Heart left ventricle (tissue), 13 donors: ENCODE measurements around the gene METTL9.

Experiments used
- POLR2A ChIP-seq, 2 donors: fragments of 450-650 bp; IDR thresholded peaks; one replicate each; pipeline ENCODE4 v1.6.1; 2017; ENCODE audit warnings: antibody characterized with exemption in 2 of 2, mild to moderate bottlenecking in 2 of 2, moderate library complexity in 2 of 2
- TF ChIP-seq, protein P1 (sequence below), 12 donors: fragments of 200-600 bp; sonication (generic) in 4 of 12; IDR thresholded peaks; one replicate each; pipeline versions ENCODE4 v1.5.0 to v1.8.0; 2018 to 2022; ENCODE audit warnings: antibody characterized with exemption in 12 of 12, mild to moderate bottlenecking in 5 of 12
- donor health status: ischemic (EF 13 %, LVEDD 7.1; RV severe dilation, severe dysfunction).
- donor health status: DM: no; HTN: yes; CAD: no.
- donor health status: DM: no; HTN: no; CAD: no.
- donor health status: ischemic (EF 25% LVEDD 6.9; RV normal size, moderate dysfunction).
- donor health status: ischemic (EF 25% LVEDD 5.7; RV mildly dilated, moderate dysfunction).
- donor health status: ischemic (EF 35%, LVEDD 5.7; RV mildly dilated, moderate dysfunction).
- donor health status: nonischemic (EF 11% LVEDD 7.7; RV severe dilation, severe dysfunction).
- donor health status: DM: yes; HTN: yes; CAD: no.
- donor health status: PGD.
- donor health status: ischemic (EF 29% LVEDD 5.4; RV normal size, mild dysfunction).
- donor health status: nonischemic (EF 23%, LVEDD 6.1; RV moderate dilation, normal function).

DNA sequence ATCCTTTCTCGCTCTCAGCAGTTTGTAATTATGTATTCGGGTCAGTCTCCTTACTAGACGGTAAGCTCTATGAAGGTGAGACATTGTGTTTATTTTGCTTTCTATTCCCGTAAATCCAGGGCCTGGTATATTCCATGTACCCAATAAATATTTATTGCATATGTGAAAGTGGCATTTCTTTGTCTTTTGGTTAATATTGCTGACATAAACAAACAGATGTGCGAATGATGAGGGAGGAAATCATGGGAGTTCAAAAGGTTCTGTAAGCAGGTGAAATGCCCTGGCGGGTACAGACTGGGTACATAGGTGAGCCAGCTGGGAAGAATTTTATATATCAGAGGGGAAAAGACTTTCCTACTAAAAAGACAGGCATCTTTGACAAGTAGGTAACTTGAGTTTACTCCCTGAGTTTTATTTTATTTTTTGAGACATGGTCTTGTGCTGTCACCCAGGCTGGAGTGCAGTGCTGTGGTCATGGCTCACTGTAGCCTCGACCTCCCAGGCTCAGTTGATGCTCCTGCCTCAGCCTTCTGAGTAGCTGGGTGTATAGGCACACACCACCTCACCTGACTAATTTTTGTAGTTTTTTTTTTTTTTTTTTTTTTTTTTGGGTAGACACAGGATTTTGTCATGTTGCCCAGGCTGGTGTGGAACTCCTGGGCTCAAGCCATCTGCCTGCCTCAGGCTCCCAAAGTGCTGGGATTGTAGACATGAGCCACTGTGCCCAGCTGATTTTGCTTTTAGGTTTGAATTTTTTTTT lies 5.7 kb upstream of the METTL9 start:
- TF ChIP-seq, protein P1, sequence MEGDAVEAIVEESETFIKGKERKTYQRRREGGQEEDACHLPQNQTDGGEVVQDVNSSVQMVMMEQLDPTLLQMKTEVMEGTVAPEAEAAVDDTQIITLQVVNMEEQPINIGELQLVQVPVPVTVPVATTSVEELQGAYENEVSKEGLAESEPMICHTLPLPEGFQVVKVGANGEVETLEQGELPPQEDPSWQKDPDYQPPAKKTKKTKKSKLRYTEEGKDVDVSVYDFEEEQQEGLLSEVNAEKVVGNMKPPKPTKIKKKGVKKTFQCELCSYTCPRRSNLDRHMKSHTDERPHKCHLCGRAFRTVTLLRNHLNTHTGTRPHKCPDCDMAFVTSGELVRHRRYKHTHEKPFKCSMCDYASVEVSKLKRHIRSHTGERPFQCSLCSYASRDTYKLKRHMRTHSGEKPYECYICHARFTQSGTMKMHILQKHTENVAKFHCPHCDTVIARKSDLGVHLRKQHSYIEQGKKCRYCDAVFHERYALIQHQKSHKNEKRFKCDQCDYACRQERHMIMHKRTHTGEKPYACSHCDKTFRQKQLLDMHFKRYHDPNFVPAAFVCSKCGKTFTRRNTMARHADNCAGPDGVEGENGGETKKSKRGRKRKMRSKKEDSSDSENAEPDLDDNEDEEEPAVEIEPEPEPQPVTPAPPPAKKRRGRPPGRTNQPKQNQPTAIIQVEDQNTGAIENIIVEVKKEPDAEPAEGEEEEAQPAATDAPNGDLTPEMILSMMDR (IDR thresholded peaks at IDR 0.05): no peak
- TF ChIP-seq POLR2A (IDR thresholded peaks at IDR 0.05): no peak
